Ovary (tissue), 10 donors: ENCODE data around the gene HES4. TPM values are rescaled to one million over a fixed set of nuclear protein-coding genes. Genes with fewer than 3 reads are reported as not detected.
A peak's percentile ranks its signal among the peaks of the same experiment; 100 is the strongest.

ENCODE experiments used
- DNase-seq, 5 donors: peaks; one replicate each; pipeline ENCODE4 v3.0.0-alpha.2; 2019 to 2020
- H3K27ac ChIP-seq, 2 donors: fragments of 200-600 bp; one replicate each; pipeline versions ENCODE4 v1.5.1 to v1.8.0; 2019 to 2022
- H3K27me3 ChIP-seq: fragments of 200-600 bp; one replicate; pipeline ENCODE4 v1.8.0; 2022
- H3K36me3 ChIP-seq: fragments of 200-600 bp; sonication (generic); one replicate; pipeline ENCODE4 v1.5.1; 2019
- H3K4me1 ChIP-seq: one replicate; pipeline ENCODE4 v1.8.1; 2013; ENCODE audit warnings: mild to moderate bottlenecking, moderate library complexity; ENCODE audit not compliant: insufficient read depth
- H3K4me3 ChIP-seq: fragments of 200-600 bp; sonication (generic); one replicate; pipeline ENCODE4 v1.5.1; 2017
- H3K9me3 ChIP-seq, 2 donors: fragments of 200-600 bp in 1 of 2; sonication (generic) in 1 of 2; one replicate each; pipeline versions ENCODE4 v1.5.1 to v1.8.1; 2013 to 2019; ENCODE audit warnings: mild to moderate bottlenecking in 1 of 2, moderate library complexity in 1 of 2
- EP300 ChIP-seq: sonication (generic); formaldehyde crosslinking; IDR thresholded peaks from one replicate; pipeline ENCODE4 v1.6.1; 2017; ENCODE audit warnings: antibody characterized with exemption
- POLR2A ChIP-seq: fragments of 450-650 bp; IDR thresholded peaks from one replicate; pipeline ENCODE4 v1.6.1; 2017; ENCODE audit warnings: antibody characterized with exemption, mild to moderate bottlenecking, moderate library complexity
- WGBS, 3 donors: extraction: QIAGEN DNeasy Blood & Tissue Kit in 1 of 3; methylation state at CpG; one replicate each; pipeline versions ENCODE4 v1.1.5 to v1.1.7; 2013 to 2017; 5-methylcytosine and 5-hydroxymethylcytosine counted together
- intact Hi-C, 4 donors: fragments of 100-400 bp; cut with DNase I; formaldehyde crosslinking; loops; one replicate each; pipeline versions ENCODE4 v1.11.0 to v1.15.1; 2022 to 2023
- long read RNA-seq, 3 donors: library from polyadenylated mRNA in 2 of 3; unstranded in 2 of 3; transcript quantifications; one replicate each; pipeline ENCODE4 v2.0.0 and lab custom pipeline, GENCODE V29; 2021 to 2026
- polyA plus RNA-seq, 2 donors: library from polyadenylated mRNA; stranded (reverse); fragments of 200-250 nt in 1 of 2; fragments of 350-450 nt in 1 of 2; fragmentation: Illumina TruSeq in 1 of 2; extraction: RNeasy Lipid Tissue Mini Kit (QIAGEN cat#74804) in 1 of 2; gene quantifications; one replicate each; pipeline ENCODE4 v1.2.3, GENCODE V29; 2013 to 2014
- total RNA-seq, 7 donors: library from RNA; depleted of rRNA in 2 of 7; stranded (reverse); fragments of >200 nt in 2 of 7; fragmentation: NEBNext Ultra II Directional in 3 of 7; extraction: Animal tissue kit (Norgen Biotek cat#: 25700) in 3 of 7; gene quantifications; one replicate each; pipeline versions ENCODE4 v1.1.0 to v1.2.4, GENCODE V29; 2016 to 2023
- TF ChIP-seq, protein P1 (sequence below), 3 donors: fragments of 450-650 bp in 2 of 3; fragments of 200-600 bp in 1 of 3; IDR thresholded peaks; one replicate each; pipeline versions ENCODE4 v1.5.1 to v1.8.0; 2016 to 2022; ENCODE audit warnings: antibody characterized with exemption in 3 of 3, mild to moderate bottlenecking in 1 of 3
- donor health status: DM: no; HTN: no; CAD: no; lungs with moderate emphysema.
- donor health status: DM: no; HTN: no; CAD: no.
- donor health status: Bipolar disorder and iron deficiency.
- donor health status: DM: yes; HTN: yes; CAD: no.
- donor health status: DM: no; HTN: no; CAD: no.
- donor health status: DM: yes; HTN: yes; CAD: no.

Gene HES4, protein sequence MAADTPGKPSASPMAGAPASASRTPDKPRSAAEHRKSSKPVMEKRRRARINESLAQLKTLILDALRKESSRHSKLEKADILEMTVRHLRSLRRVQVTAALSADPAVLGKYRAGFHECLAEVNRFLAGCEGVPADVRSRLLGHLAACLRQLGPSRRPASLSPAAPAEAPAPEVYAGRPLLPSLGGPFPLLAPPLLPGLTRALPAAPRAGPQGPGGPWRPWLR
- total RNA-seq (10 to 100 TPM in 3 of 7 donors, 1 to 10 TPM in 4; 4.5 to 76.2 (median 6.1) TPM), polyA plus RNA-seq (1 to 10 TPM in 1 of 2 donors, not detected in 1; 8.4 TPM)
- long read RNA-seq, donor 1: 0 reads
- long read RNA-seq, donor 2, transcript HES4-201 (4 exons, 899 nt): major isoform, 6 of 10 reads
- long read RNA-seq, donor 2, partial matches to known transcripts: 0 of 10 reads
- long read RNA-seq, donor 2, other reads (novel, unspliced or antisense): 0 of 10 reads
- long read RNA-seq, donor 3, partial matches to known transcripts: 0 of 17 reads
- long read RNA-seq, donor 3, other reads (novel, unspliced or antisense): 4 of 17 reads

- DNase-seq: peak; percentile 42 to 82 (median 73)
- H3K4me3 ChIP-seq: peak within 1 kb of the TSS; percentile 64
- TF ChIP-seq EP300: no peak
- TF ChIP-seq POLR2A: peak; percentile 58
- H3K27me3 ChIP-seq: peaks cover 11% of the 10 kb centered on the region
- peaks cover 9% of the 10 kb centered on the region for H3K4me1 ChIP-seq
- intact Hi-C loops: no loop called here
- H3K27ac ChIP-seq: peak within 1 kb of the TSS; percentile 52 to 53
- WGBS, 3 donors: 0 to 1% methylated on average over 56 to 95 of the region's 95 CpGs; no CpG with 5 or more reads in 1 of the 3 donors
- H3K9me3 ChIP-seq: no peaks in the 10 kb centered on the region
- H3K36me3 ChIP-seq: no peaks in the 10 kb centered on the region
Observed at GRCh38 chr1:999725-1000356, at the start of gene HES4. TSS of gene HES4 (minus strand) at chr1:1000097. CDS start at chr1:999973, 124 bp downstream.

- Histone ChIP-seq H3K9me3 (no peaks in the 10 kb centered on the region), H3K4me3 (no peak overlapping the region), H3K27me3 (no peaks in the 10 kb centered on the region), H3K27ac (no peak overlapping the region), H3K36me3 (no peaks in the 10 kb centered on the region), H3K4me1 (no peaks in the 10 kb centered on the region)
- TF ChIP-seq POLR2A (no peak), EP300 (no peak)
- TF ChIP-seq, protein P1, sequence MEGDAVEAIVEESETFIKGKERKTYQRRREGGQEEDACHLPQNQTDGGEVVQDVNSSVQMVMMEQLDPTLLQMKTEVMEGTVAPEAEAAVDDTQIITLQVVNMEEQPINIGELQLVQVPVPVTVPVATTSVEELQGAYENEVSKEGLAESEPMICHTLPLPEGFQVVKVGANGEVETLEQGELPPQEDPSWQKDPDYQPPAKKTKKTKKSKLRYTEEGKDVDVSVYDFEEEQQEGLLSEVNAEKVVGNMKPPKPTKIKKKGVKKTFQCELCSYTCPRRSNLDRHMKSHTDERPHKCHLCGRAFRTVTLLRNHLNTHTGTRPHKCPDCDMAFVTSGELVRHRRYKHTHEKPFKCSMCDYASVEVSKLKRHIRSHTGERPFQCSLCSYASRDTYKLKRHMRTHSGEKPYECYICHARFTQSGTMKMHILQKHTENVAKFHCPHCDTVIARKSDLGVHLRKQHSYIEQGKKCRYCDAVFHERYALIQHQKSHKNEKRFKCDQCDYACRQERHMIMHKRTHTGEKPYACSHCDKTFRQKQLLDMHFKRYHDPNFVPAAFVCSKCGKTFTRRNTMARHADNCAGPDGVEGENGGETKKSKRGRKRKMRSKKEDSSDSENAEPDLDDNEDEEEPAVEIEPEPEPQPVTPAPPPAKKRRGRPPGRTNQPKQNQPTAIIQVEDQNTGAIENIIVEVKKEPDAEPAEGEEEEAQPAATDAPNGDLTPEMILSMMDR (IDR thresholded peaks at IDR 0.05): no peak
- DNase-seq: no peak
- intact Hi-C loops: loop anchor here in 1 of 4 donors (10.0 kb wide), 1 partner anchor 246 kb away; no protein-coding TSS in a partner anchor
- WGBS, 3 donors: 90 to 91% (median 90%) methylated on average over 20 to 28 of the region's 28 CpGs
Observed at GRCh38 chr1:1048765-1049164, 48.9 kb upstream of the HES4 start.

DNA sequence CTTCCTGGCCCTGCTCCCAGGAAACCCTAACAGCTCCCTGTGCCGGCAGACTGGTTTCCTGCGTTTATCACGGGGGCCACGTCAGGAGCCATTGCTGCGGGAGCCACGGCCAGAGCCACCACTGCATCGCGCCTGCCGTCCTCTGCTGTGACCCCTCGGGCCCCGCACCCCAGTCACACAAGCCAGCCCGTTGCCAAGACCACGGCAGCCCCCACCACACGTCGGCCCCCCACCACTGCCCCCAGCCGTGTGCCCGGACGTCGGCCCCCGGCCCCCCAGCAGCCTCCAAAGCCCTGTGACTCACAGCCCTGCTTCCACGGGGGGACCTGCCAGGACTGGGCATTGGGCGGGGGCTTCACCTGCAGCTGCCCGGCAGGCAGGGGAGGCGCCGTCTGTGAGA is 48.1 kb upstream of the HES4 start:
- WGBS, 3 donors: 85 to 90% (median 89%) methylated on average over 22 to 25 of the region's 25 CpGs
- TF ChIP-seq, protein P1 (IDR thresholded peaks at IDR 0.05): no peak
- TF ChIP-seq POLR2A: no peak
- TF ChIP-seq EP300: no peak
- H3K27me3 ChIP-seq: no peaks in the 10 kb centered on the region
- H3K27ac ChIP-seq: no peak overlapping the region
- no peaks in the 10 kb centered on the region for H3K4me1 ChIP-seq
- no peaks in the 10 kb centered on the region for H3K36me3 ChIP-seq
- H3K9me3 ChIP-seq: no peaks in the 10 kb centered on the region
- H3K4me3 ChIP-seq: no peak overlapping the region
- no peak for DNase-seq
- intact Hi-C loops: loop anchor here in 1 of 4 donors (10.0 kb wide), 1 partner anchor 247 kb away; no protein-coding TSS in a partner anchor

DNA sequence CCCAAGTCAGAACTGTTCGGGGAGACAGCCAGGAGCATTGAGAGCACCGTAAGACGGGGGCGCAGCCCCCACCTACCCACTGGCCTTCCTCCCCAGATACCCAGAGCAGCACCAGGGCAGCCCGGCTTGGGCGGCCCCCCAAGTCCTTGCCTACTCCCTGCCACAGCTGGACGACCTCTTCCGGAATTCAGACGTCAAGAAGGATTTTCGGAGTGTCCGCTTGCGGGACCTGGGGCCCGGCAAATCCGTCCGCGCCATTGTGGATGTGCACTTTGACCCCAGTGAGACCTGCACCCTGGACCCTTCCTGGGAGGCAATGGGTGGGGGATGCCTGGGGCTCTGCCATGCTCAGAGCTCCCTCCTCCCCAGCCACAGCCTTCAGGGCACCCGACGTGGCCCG is 47.5 kb upstream of the HES4 start:
- Histone ChIP-seq H3K27me3 (no peaks in the 10 kb centered on the region), H3K27ac (no peak overlapping the region), H3K9me3 (no peaks in the 10 kb centered on the region), H3K36me3 (no peaks in the 10 kb centered on the region), H3K4me3 (no peak overlapping the region), H3K4me1 (no peaks in the 10 kb centered on the region)
- TF ChIP-seq EP300 (no peak), POLR2A (no peak)
- TF ChIP-seq, protein P1 (IDR thresholded peaks at IDR 0.05): no peak
- no peak for DNase-seq
- WGBS, 3 donors: 93 to 94% (median 93%) methylated on average over 17 to 19 of the region's 19 CpGs
- intact Hi-C loops: loop anchor here in 1 of 4 donors (10.0 kb wide), 1 partner anchor 247 kb away; no protein-coding TSS in a partner anchor
